ENCODE measurements around the gene DOCK8. TPM values are rescaled to one million over a fixed set of nuclear protein-coding genes. Genes with fewer than 3 reads are reported as not detected.

Gene DOCK8
- total RNA-seq, 1 donor from 2014 or later, result 5.1 TPM

DNA sequence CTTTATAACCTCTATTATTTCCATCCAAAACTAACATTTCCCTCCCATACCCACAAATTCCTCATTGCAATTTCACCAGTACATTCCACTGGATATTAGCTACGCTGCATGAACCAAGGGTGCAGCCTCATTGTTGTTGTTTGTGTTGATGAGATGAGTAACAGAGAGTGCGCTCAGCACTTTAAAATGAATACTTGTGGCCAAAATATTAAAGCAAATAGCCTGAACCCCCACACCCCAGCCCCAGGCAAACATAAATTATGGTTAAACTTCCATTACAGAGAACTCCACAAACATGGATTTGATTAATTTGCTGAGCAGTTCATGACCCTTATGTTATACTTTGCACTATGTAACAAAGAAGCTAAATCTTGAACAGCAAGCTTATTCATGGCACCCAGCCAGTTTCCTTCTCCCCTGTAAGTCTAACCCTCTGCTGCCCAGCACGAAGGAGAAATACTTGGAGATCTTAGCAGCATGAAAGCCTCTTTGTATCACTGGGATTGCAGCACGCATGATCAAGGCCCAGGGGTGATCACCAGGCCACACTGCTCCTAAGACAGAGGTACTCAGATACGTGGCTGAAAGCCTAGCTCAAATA lies 205.0 kb downstream of the DOCK8 start:
- Mint-ChIP-seq H3K27me3 (no peaks in the 10 kb centered on the region), H3K9me3 (no peaks in the 10 kb centered on the region), H3K4me1 (ENCODE audit: unreplicated experiment) (peaks cover 26% of the 10 kb centered on the region), H3K36me3 (no peaks in the 10 kb centered on the region), H3K27ac (peak overlapping the region; percentile 86), H3K4me3 (peak overlapping the region; percentile 58)
- no peak for DNase-seq (ENCODE audit: extremely low spot score, unreplicated experiment)
- TF ChIP-seq, protein P1, sequence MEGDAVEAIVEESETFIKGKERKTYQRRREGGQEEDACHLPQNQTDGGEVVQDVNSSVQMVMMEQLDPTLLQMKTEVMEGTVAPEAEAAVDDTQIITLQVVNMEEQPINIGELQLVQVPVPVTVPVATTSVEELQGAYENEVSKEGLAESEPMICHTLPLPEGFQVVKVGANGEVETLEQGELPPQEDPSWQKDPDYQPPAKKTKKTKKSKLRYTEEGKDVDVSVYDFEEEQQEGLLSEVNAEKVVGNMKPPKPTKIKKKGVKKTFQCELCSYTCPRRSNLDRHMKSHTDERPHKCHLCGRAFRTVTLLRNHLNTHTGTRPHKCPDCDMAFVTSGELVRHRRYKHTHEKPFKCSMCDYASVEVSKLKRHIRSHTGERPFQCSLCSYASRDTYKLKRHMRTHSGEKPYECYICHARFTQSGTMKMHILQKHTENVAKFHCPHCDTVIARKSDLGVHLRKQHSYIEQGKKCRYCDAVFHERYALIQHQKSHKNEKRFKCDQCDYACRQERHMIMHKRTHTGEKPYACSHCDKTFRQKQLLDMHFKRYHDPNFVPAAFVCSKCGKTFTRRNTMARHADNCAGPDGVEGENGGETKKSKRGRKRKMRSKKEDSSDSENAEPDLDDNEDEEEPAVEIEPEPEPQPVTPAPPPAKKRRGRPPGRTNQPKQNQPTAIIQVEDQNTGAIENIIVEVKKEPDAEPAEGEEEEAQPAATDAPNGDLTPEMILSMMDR (conservative IDR thresholded peaks at IDR 0.05), result no peak

DNA sequence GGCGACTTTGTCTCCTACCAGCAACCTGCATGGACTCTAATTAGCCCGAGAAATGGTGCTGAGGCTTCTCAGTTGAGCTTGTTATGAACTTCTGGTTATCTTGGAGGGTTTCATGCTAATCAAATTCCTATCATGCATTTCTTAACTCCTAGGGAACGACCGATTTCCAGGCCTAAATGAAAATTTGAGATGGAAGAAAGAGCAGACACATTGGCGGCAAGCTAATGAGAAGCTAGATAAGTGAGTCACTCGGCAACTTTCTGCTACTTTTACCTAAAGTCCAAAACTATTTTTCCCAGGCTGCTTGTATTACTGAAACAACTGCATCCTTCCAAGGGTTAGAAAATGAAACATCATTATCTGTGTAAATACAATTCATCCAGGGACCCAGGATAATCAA lies 207.2 kb downstream of the DOCK8 start:
- Mint-ChIP-seq H3K36me3 (no peaks in the 10 kb centered on the region), H3K4me3 (no peak overlapping the region), H3K27me3 (no peaks in the 10 kb centered on the region), H3K9me3 (no peaks in the 10 kb centered on the region), H3K4me1 (ENCODE audit: unreplicated experiment) (peaks cover 26% of the 10 kb centered on the region), H3K27ac (no peak overlapping the region)
- TF ChIP-seq, protein P1 (conservative IDR thresholded peaks at IDR 0.05), result no peak
- no peak for DNase-seq (ENCODE audit: extremely low spot score, unreplicated experiment)

DNA sequence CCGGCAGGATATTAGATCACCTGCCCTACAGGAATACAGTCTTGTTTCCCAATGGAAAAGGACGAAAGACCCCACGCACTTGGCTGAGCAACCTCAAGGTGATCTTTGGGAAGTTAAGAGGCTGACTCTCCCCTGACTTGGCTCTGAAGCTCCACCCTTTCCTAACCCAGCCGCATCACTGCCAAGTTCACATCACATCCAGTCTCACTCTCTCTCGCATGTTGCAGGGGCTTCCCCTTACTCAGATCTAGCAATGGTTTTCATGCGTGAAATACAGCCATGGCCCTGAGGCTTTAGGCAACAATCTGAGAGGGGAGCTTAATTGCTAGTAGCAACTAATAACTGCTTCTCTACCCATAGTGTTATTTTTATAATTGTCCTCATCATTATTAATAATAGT lies 211.6 kb downstream of the DOCK8 start:
- TF ChIP-seq, protein P1 (conservative IDR thresholded peaks at IDR 0.05), result no peak
- H3K4me1 Mint-ChIP-seq (ENCODE audit: unreplicated experiment), result no peaks in the 10 kb centered on the region
- no peak overlapping the region for H3K27ac Mint-ChIP-seq

DNA sequence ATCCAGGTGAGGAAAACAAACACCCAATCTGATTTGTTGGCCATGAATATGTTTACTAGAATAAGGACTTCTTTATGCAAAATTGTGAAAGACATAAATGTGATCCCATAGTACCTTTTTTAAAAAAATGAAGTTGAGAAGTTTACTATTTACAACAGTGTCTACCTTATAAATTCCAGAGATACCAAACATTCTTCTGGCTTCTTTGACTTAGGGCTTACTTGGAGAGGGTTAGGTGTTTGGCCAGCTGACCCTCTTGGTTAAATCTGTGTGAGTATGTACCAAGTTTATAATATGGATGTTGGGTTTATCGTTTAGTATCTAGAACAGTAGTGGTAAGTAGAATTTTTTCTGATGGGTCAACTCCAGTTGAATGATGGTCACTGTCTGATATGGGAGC lies 212.3 kb downstream of the DOCK8 start:
- H3K27ac Mint-ChIP-seq, result no peak overlapping the region
- H3K4me3 Mint-ChIP-seq, result no peak overlapping the region
- no peaks in the 10 kb centered on the region for H3K4me1 Mint-ChIP-seq (ENCODE audit: unreplicated experiment)
- H3K36me3 Mint-ChIP-seq, result peaks cover 11% of the 10 kb centered on the region
- TF ChIP-seq, protein P1 (conservative IDR thresholded peaks at IDR 0.05), result no peak
- H3K27me3 Mint-ChIP-seq, result no peaks in the 10 kb centered on the region
- peaks cover 6% of the 10 kb centered on the region for H3K9me3 Mint-ChIP-seq
- no peak for DNase-seq (ENCODE audit: extremely low spot score, unreplicated experiment)

More for the DNA sequence above, 211.6 kb downstream of the DOCK8 start:
- H3K4me3 Mint-ChIP-seq, result no peak overlapping the region
- DNase-seq (ENCODE audit: extremely low spot score, unreplicated experiment), result no peak
- H3K36me3 Mint-ChIP-seq, result peaks cover 11% of the 10 kb centered on the region
- no peaks in the 10 kb centered on the region for H3K27me3 Mint-ChIP-seq
- H3K9me3 Mint-ChIP-seq, result peaks cover 6% of the 10 kb centered on the region

DNA sequence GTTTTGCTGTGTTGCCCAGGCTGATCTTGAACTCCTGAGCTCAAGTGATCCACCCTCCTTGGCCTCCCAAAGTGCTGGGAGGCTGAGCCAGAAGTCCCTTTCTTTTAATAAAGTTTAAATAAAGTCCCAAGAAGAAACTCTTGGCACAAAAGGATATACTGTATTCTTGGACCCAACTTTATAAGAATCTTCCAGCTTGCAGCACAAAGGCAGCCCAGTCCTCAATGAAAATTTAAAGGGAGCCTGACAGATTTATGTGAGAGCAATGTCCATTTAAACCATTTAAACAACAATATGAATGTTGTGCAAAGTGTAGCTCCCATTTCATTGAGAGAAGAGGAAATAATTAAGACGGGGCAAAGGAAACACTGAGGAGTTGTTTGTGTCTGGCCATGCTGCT lies 217.0 kb downstream of the DOCK8 start:
- DNase-seq (ENCODE audit: extremely low spot score, unreplicated experiment), result no peak
- TF ChIP-seq, protein P1 (conservative IDR thresholded peaks at IDR 0.05), result no peak
- peaks cover 11% of the 10 kb centered on the region for H3K36me3 Mint-ChIP-seq
- H3K27ac Mint-ChIP-seq, result no peak overlapping the region
- no peaks in the 10 kb centered on the region for H3K4me1 Mint-ChIP-seq (ENCODE audit: unreplicated experiment)
- peaks cover 6% of the 10 kb centered on the region for H3K9me3 Mint-ChIP-seq
- H3K27me3 Mint-ChIP-seq, result no peaks in the 10 kb centered on the region
- no peak overlapping the region for H3K4me3 Mint-ChIP-seq

DNA sequence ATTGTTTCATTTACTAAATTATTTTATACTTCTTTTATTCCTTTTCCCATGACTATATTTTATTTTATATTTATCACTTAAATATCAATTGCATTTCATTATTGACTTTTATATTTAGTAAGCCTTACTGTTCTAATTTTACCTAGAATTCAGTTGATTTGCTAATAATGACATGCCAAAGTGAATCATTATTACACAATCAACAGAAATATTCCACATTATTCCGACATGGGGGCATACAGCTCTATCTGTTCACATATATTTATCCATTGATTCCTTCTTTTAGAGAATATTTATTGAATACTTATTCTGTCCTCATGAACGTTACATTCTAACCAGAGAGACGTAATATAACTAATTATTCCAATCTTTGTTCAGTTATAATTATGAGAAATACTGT lies 221.8 kb downstream of the DOCK8 start:
- no peak overlapping the region for H3K4me3 Mint-ChIP-seq
- no peak for DNase-seq (ENCODE audit: extremely low spot score, unreplicated experiment)
- H3K9me3 Mint-ChIP-seq, result no peaks in the 10 kb centered on the region
- no peaks in the 10 kb centered on the region for H3K4me1 Mint-ChIP-seq (ENCODE audit: unreplicated experiment)
- no peaks in the 10 kb centered on the region for H3K36me3 Mint-ChIP-seq
- no peak overlapping the region for H3K27ac Mint-ChIP-seq
- TF ChIP-seq, protein P1 (conservative IDR thresholded peaks at IDR 0.05), result no peak
- H3K27me3 Mint-ChIP-seq, result no peaks in the 10 kb centered on the region

Data from type B pancreatic cell (in vitro differentiated cells).